Stimulated activated CD4-positive, alpha-beta T cell treated with anti-CD3 and anti-CD28 coated beads, Interleukin-4, amount 100 ng/mL, for 1 hour (primary cell): ENCODE measurements around the gene IGLL5.
"Not testable (repeated sequence)": the region's sequence is repeated elsewhere in the genome, so short reads cannot be mapped to it uniquely, and the experiment has no call there.

Experiments
- DNase-seq: peaks from one replicate; pipeline ENCODE4 v3.0.0-alpha.2; 2020

IGLL5 gene

DNA sequence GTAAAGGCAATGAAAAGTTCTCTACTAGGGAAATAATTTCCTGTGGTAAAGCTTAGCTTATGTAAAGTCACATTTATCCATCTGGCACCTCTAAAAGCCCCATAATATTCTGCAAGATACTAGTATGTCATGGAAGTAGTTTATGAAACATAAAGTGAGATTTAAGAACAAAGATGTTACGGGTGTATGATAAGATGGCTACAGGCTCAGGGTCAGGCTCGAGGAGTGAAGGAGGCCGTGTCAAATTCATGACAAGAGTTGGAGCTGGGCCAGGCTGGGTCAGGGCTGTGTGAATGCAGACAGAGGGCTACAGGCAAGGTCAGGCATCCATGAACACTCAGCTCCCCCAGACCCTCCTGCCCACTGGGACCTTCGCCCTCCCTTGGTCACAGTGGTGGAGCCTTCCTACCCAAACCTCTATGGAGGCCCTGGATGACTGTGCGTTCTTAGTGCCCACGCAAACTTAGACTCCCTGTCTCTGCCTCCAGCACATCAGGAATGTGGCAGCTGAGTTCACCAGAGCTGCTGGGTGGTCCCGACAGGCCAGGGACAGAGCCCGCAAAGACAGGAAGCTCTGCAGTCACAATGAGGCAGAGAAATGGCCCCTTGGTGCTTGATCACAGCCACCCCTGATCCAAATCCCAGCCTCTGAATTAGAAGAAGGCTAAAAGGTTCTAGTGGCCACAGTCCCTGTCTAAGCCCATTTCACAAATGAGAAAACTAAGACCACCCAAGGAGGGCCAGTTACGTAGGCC lies 14.8 kb downstream of the IGLL5 start:
- DNase-seq, result no peak

DNA sequence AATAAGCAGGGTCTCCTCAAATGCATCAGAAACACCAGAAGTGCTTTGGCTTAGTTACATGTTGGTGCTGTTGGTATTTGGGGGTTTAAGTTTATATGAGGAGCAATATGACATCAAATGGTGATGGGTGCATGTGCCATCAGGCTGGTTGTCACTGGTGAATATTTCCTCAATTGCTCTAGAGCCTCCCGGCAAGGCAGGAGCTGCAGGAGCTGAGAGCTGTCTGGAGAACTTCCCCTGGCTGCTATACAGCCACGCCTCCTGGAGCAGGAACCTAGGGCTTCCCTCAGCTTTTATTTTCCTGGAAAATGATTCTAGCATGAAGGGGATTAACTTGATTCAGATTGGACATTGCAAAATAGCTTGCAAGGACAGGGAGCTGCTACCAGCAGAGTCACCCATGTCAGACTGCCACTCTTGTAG lies 15.8 kb downstream of the IGLL5 start:
- no peak for DNase-seq

GRCh38 chr22:22903781-22904192 lies 16.2 kb downstream of the IGLL5 start:
- not testable (repeated sequence) for DNase-seq

DNA sequence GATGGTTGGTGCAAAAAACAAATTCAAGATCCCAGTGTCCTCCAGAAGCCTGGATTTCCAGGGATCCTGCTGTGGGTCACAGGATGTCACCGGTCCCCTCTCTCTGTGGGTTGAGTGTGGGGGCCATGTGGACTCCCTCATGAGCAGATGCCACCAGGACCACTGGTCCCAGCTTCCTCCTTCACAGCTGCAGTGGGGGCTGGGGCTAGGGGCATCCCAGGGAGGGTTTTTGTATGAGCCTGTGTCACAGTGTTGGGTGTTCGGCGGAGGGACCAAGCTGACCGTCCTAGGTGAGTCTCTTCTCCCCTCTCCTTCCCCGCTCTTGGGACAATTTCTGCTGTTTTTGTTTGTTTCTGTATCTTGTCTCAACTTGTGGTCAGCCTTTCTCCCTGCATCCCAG lies 17.1 kb downstream of the IGLL5 start:
- DNase-seq, result not testable (repeated sequence)

DNA sequence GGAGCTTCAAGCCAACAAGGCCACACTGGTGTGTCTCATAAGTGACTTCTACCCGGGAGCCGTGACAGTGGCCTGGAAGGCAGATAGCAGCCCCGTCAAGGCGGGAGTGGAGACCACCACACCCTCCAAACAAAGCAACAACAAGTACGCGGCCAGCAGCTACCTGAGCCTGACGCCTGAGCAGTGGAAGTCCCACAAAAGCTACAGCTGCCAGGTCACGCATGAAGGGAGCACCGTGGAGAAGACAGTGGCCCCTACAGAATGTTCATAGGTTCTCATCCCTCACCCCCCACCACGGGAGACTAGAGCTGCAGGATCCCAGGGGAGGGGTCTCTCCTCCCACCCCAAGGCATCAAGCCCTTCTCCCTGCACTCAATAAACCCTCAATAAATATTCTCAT lies 18.8 kb downstream of the IGLL5 start:
- not testable (repeated sequence) for DNase-seq

DNA sequence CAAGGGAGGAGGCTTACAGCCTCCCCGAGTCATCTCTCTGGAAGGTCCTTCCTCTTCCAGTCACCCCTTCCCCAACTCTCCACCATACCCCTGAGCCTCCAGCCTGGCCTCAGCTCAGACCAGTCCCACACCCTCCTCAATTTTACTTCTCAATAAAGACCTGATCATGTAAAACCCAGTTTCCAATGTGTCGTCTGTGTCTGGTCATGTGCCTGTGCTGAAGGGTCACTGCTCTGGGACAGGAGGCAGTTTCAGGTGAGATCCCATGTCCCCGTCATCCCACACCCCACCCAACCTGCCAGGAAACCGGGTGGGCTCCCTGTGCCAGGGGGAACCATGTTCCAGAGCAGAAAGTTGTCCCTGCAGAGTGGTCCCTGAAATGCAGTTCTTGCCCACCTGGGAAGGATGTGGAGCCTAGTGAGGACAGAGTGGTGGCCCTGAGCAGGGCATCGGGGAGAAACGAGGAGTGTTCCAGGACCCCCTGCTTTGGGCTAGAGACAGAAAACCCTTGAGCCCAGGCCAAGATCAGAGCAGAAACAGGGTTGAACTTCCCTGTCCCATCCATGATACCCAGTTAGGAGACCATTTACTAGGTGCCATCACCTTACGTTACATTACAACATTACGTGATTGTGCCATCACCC lies 19.4 kb downstream of the IGLL5 start:
- DNase-seq, result no peak

DNA sequence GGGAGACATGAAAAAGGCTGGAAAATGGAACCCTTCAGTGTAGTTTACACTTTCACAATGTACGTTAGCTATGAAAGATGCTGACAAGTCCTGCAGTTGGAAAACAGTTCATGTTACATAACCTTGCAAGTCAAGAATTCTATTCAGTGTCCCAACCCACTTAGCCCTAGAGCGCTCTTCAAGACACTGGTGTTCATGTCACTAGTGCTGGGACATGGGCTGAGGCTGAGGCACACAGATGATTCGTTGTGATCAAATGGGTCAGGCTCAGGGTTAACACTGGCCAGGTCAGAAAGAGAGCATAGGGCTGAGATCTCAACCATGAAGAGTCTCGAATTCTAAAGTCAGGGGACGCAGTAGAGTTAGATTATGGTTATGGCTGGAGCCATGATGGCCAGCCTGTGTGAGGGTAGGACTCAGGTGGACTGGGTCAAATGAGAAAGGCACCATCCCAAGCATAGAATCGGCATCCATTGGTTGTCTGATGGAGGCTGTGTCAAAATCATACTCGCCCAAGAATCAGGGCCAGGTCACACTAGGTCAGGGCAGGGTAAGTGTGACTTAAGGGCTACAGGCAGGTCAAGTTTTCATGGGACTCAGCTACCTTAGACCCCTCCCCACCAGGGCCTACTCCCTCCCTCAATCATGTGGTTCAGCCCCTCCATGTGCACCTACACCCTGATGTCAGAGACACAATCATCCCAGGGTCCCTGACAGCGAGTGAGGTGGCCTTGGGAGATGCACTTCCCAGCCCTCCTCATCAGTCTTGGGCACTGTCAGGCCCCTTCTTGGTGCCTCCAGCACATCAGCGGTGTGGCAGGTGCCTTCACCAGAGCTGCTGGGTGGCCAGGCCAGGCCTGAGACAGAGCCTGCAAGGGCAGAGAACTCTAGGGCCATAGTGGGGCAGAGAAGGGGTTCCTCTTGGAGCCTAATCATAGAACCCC lies 20.2 kb downstream of the IGLL5 start:
- DNase-seq, result no peak

GRCh38 chr22:22908495-22908861 lies 20.9 kb downstream of the IGLL5 start:
- DNase-seq, result no peak

DNA sequence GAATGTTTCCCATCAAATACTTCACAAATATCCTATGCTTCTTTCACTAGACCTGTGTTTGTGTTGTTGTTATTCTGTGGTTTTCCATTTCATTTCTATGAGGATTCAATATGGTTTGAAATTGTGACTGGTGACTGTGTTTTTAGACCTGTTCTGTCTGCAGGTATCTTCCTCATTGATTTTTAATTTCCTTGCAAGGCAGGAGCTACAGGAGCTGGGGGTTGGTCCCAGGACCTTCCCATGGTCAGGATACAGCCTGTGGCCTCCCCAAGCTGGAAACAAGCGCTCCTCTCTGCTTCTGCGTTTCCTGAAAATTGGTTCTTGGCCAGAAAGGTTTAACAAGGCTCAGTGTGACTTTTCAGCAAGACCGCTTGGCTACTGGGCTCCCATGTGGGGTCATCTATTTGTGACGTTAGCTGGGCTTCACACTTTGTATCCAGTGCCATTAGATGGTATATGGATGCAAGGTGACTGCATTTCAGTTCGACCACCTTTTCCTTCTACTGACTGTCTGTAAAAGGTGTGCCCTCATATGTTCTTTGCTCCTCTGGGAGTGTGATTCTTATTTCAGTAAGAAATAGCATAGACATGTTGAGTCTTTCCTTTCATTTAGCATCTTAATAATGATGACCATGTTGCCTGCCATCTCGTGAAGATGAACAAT lies 21.5 kb downstream of the IGLL5 start:
- DNase-seq, result no peak

DNA sequence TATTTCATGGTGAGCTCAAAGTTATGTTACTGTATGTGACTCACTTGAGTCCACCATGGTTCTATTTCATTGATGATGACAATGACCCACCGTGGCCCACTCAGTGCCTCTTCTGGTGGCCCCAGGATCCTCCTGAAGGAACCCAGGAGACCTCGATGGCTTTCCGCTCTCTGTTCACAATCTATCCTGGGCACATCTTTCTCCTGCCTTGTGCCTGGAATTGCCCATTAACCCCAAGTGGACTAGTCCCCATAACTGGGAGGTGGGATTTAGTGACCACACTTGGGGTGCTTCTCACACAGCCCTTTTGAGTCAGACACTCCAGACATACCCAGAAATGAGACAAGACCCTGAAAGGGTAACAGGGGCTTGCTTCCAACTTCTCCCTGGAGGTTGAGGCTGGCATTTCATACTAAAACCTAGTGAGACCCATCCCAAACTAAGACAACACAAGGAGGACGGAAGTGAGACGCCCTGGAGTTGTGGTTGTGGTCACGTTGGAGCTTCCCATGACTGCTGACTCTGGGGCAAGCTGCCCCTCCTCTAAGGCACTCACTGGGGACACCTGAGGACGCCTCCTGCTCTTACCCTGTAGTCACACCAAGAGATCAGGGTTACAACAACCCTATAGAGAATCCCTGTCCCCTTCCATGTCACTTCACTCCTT lies 22.1 kb downstream of the IGLL5 start:
- no peak for DNase-seq

- DNase-seq, result no peak
These were observed 22.9 kb downstream of the IGLL5 start for GRCh38 chr22:22910272-22911240.

DNA sequence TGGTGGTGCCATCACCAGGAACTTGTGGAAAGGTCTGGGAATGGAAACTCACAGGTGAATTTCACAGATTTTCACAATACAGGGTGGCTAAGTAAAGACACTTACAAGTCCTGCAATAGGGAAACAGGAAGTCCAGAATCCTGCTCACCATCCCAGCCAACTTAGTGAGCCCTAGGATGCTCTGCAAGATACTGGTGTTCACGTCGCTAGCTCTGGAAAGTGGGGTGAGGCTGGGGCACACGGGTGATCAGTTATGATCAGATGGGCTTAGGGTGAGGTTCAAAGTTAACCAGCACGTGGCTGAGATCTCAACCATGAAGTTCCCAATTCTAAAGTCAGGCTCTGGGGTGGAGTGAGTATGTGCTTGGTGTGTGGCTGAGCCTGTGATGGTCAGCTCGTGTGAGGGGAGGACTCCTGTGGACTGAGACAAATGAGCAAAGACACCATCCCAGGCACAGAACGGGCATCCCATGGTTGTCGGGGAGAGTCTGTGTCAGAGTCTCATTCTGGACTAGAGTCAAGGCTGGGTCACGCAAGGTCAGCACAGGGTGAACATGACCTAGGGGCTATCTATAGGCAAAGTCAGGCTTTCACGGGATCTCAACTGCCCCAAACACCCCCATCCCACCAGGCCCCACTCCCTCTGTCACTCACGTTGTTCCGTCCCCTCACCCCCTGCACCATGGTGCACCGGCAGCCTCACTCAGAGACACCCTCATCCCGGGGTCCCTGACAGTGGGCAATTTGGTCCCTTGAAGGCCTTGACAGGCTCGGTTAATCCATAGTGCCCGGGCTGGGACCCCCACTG lies 23.9 kb downstream of the IGLL5 start:
- no peak for DNase-seq

DNA sequence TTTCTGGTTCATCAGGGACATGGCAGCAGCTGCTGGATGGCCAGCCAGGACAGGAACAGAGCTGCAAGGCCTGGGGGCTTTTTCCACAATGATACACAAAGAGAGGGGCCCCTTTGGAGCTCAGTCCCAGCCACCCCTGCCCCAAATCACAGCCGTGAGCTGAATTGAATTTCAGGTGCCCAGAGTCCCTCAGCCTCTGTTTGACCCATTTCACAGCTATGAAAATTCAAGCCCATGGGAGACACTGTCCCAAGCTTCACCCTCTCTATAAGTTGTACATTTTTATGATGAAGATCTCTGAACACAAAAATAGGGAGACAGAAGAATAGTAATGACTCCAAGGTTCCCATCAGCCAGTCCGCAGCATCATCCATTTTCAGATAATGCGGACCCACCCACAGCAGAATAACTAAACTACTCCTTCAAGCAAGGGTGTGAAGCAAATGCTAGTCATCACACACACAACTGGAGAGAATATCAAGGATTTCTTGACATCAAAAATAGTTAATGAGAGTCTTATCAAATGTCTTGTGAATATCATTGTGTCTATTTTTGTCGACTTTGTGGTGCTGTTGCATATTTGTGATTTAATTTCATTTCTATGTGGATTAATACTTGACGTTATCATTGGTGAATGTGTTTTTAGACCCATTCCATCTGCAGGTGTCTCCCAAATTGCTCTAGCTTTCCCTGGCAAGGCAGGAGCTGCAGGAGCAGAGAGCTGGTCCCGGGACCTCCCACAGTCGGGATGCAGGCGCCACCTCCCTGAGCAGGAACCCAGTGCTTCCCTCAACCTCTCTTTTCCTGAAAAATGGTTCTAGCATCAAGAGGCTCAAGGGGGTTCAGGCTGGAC lies 24.7 kb downstream of the IGLL5 start:
- DNase-seq, result no peak

DNA sequence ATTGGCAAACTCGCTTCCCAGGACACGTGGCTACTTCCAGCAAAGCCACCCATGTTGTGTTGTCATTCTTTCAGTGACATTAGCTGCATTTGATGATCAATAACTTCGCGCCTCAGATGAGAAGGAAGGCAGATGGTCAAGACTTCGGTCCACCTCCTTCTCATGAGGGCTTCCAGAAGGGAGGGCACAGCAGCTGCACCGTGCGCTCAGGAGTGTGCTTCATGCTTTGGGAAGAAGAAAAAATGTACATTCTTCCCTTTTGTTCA lies 25.3 kb downstream of the IGLL5 start:
- no peak for DNase-seq

GRCh38 chr22:22913989-22914388 lies 26.4 kb downstream of the IGLL5 start:
- no peak for DNase-seq

DNA sequence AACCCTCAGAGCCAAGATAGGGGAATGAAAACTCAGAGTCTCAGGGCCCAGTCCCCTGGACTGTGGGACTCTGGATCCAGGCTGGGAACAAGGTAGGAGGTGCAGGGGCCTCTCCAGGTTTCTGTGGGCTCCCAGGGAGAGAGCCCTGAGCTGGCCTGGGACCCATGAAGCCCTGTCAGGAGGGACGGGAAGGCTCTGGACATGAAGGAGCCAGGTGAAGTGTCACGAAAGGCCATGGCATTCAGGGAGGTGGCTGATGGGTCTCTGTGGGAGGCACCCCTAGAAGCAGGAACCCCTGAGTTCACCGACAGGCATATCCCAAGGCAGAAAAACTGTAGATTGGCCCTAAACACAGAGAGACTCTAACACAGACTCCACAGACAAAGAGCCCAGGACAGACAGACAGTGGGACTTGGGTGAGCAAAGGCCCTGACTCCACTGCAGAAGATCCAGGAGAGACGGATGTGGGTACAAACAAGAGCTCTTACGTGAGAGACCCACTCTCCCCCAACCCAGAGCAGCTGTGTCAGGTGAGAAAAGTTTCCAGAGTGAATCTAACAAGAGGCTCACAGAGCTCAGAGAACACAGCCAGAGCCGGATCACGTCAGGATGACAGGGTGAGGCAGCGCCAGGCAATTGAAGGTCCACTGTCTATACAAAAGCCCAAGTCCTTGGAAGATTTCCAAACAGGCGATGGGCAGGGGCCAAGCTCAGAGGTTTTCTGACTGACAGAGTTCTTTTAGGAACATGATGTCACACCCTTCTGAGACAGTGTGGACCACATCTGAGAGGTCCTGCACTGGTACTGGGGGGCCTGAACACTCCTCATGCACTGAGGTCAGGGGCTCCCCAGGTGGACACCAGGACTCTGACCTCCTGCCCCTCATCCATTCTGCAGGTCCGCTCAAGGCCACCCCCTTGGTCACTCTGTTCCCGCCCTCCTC lies 27.4 kb downstream of the IGLL5 start:
- DNase-seq, result no peak

GRCh38 chr22:22915670-22916035 lies 28.0 kb downstream of the IGLL5 start:
- DNase-seq, result no peak

DNA sequence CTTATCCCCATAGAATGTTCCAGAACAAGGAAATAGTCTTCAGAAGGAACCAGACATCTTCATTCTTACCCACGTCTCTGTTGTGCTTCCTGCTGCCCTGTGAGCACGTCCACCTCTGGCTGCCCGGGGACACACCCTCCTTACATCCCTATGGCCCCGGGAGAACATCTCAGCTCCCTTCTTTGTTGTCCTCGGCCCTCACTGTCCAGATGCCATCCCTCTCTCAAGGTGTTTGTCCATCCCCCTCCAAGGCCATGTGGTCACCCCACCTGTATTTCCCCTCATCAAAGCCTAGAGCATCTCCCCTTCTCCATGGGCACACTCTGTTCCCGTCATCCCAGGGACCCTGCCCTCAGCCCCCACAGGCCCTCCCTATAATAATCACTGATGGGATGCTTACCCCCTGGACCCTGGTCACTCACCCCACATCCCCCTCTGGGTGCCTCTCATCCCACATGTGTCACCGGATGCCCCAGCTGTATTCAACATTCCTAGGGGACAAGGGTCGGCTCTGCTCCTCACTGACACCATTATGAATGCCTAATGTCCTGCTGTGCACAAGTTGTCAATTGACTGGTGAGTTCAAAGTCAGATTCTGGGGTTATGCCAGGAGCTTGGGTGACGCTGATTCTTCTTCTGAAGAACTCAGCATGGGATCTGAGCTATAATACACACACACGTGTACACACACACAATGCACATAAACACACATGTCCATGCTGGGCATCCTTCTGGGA lies 28.8 kb downstream of the IGLL5 start:
- DNase-seq, result no peak
